Stomach (tissue), 9 donors: ENCODE results near the gene PPP2R2C. TPM values are rescaled to one million over a fixed set of nuclear protein-coding genes. Genes with fewer than 3 reads are reported as not detected.
A peak's percentile ranks its signal among the peaks of the same experiment; 100 is the strongest.

Experiments
- DNase-seq, 2 donors: peaks; one replicate each; pipeline versions ENCODE4 v3.0.0 to v3.0.0-alpha.2; 2013 to 2019
- H3K27ac ChIP-seq, 5 donors: fragments of 200-600 bp in 4 of 5; sonication (generic) in 4 of 5; one replicate each; pipeline ENCODE4 v1.5.1; 2013 to 2019; ENCODE audit warnings: mild to moderate bottlenecking in 1 of 5, moderate library complexity in 1 of 5
- H3K27me3 ChIP-seq, 3 donors: fragments of 200-600 bp; sonication (generic); one replicate each; pipeline ENCODE4 v1.5.1; 2017 to 2019; ENCODE audit warnings: mixed run types in 1 of 3
- H3K36me3 ChIP-seq, 4 donors: fragments of 200-600 bp; sonication (generic); 1 replicate in 3 of 4; 2 replicates in 1 of 4; pipeline ENCODE4 v1.5.1; 2016 to 2019
- H3K4me1 ChIP-seq, 4 donors: fragments of 200-600 bp; sonication (generic); one replicate each; pipeline ENCODE4 v1.5.1; 2016 to 2019
- H3K4me3 ChIP-seq, 4 donors: fragments of 200-600 bp; sonication (generic) in 3 of 4; one replicate each; pipeline ENCODE4 v1.5.1; 2016 to 2019; ENCODE audit warnings: mild to moderate bottlenecking in 1 of 4
- H3K9me3 ChIP-seq, 4 donors: fragments of 200-600 bp; sonication (generic); one replicate each; pipeline ENCODE4 v1.5.1; 2016 to 2019
- CTCF ChIP-seq, 7 experiments: fragments of 450-650 bp in 4 of 7; fragments of 200-600 bp in 3 of 7; sonication (generic) in 3 of 7; IDR thresholded peaks; one replicate each; pipeline ENCODE4 v1.5.1; 2016 to 2019; ENCODE audit warnings: antibody characterized with exemption in 7 of 7, control low read depth in 2 of 7, mild to moderate bottlenecking in 1 of 7
- EP300 ChIP-seq: sonication (generic); formaldehyde crosslinking; IDR thresholded peaks from one replicate; pipeline ENCODE4 v1.6.1; 2017; ENCODE audit warnings: antibody characterized with exemption
- POLR2A ChIP-seq, 4 donors: fragments of 450-650 bp; IDR thresholded peaks; one replicate each; pipeline ENCODE4 v1.6.1; 2016; ENCODE audit warnings: antibody characterized with exemption in 4 of 4, control low read depth in 2 of 4, mild to moderate bottlenecking in 1 of 4, moderate library complexity in 1 of 4
- POLR2AphosphoS5 ChIP-seq, 3 donors: sonication (generic); formaldehyde crosslinking; IDR thresholded peaks; one replicate each; pipeline ENCODE4 v1.6.1; 2016; ENCODE audit warnings: antibody characterized with exemption in 3 of 3
- WGBS, 5 donors: extraction: QIAGEN DNeasy Blood & Tissue Kit in 3 of 5; methylation state at CpG; one replicate each; pipeline versions ENCODE4 v1.1.5 to v1.1.7; 2013 to 2018; 5-methylcytosine and 5-hydroxymethylcytosine counted together
- intact Hi-C: fragments of 100-400 bp; cut with DNase I; formaldehyde crosslinking; loops from one replicate; pipeline ENCODE4 v1.15.1; 2023; ENCODE audit warnings: low total_unique reads
- polyA plus RNA-seq, 3 donors: library from polyadenylated mRNA; stranded (reverse); fragments of 200-250 nt; gene quantifications; one replicate each; pipeline ENCODE4 v1.2.3, GENCODE V29; 2013
- total RNA-seq, 5 donors: library from RNA; depleted of rRNA; stranded (reverse); fragments of >200 nt; gene quantifications; one replicate each; pipeline versions ENCODE4 v1.1.0 to v1.2.3, GENCODE V29; 2014 to 2016
- donor health status: healthy with polysubstance abuse.
- donor health status: Bipolar disorder and iron deficiency.
- donor health status: healthy.

PPP2R2C gene
- total and polyA plus RNA-seq, 8 donors = 1.4 to 5.0 (median 1.5) TPM; not detected in 5

- H3K27ac ChIP-seq = peak overlapping the region in 1 of 5 donors; percentile 39
- H3K36me3 ChIP-seq = no peaks in the 10 kb centered on the region
- 8 to 25% (median 14%) methylated on average over 18 to 19 of the region's 19 CpGs for WGBS, 5 donors
- TF ChIP-seq POLR2AphosphoS5 (IDR thresholded peaks at IDR 0.05) (peak in 1 of 3 donors; percentile 31), EP300 (no peak)
- peaks cover 0 to 3% (median 0%) of the 10 kb centered on the region in 4 donors for H3K9me3 ChIP-seq
- peak; percentile 38 to 75 for DNase-seq
- H3K27me3 ChIP-seq = peaks cover 0 to 64% (median 7%) of the 10 kb centered on the region in 3 donors
- H3K4me3 ChIP-seq = no peak overlapping the region
- peaks cover 4 to 14% (median 5%) of the 10 kb centered on the region in 4 donors for H3K4me1 ChIP-seq
- intact Hi-C loops = loop anchor here (10.0 kb wide), 1 partner anchor 207 kb away; no protein-coding TSS in a partner anchor
These were observed 135.0 kb downstream of the PPP2R2C start for GRCh38 chr4:6337331-6337935.

GRCh38 chr4:6336166-6336565, 136.2 kb downstream of the PPP2R2C start:
- H3K36me3 ChIP-seq = no peaks in the 10 kb centered on the region
- peaks cover 4 to 14% (median 5%) of the 10 kb centered on the region in 4 donors for H3K4me1 ChIP-seq
- TF ChIP-seq CTCF (IDR thresholded peaks at IDR 0.05) (no peak), EP300 (no peak), POLR2A (IDR thresholded peaks at IDR 0.05) (no peak), POLR2AphosphoS5 (IDR thresholded peaks at IDR 0.05) (no peak)
- no peak overlapping the region for H3K4me3 ChIP-seq
- no peak for DNase-seq
- H3K27me3 ChIP-seq = peaks cover 0 to 73% (median 7%) of the 10 kb centered on the region in 3 donors
- H3K9me3 ChIP-seq = peaks cover 0 to 3% (median 0%) of the 10 kb centered on the region in 4 donors
- no peak overlapping the region for H3K27ac ChIP-seq
- intact Hi-C loops = loop anchor here (10.0 kb wide), 1 partner anchor 209 kb away; no protein-coding TSS in a partner anchor
- WGBS, 5 donors = 83 to 88% (median 87%) methylated on average over 12 to 13 of the region's 13 CpGs

- H3K27me3 ChIP-seq = peaks cover 0 to 66% (median 7%) of the 10 kb centered on the region in 3 donors
- H3K9me3 ChIP-seq = peaks cover 0 to 3% (median 0%) of the 10 kb centered on the region in 4 donors
- H3K4me1 ChIP-seq = peaks cover 4 to 14% (median 5%) of the 10 kb centered on the region in 4 donors
- no peak for DNase-seq
- intact Hi-C loops = loop anchor here (10.0 kb wide), 1 partner anchor 210 kb away; no protein-coding TSS in a partner anchor
- no peak overlapping the region for H3K27ac ChIP-seq
- H3K36me3 ChIP-seq = no peaks in the 10 kb centered on the region
- WGBS, 5 donors = 67 to 85% (median 77%) methylated on average over 12 of the region's 12 CpGs
- TF ChIP-seq EP300 (no peak), POLR2A (IDR thresholded peaks at IDR 0.05) (no peak), POLR2AphosphoS5 (IDR thresholded peaks at IDR 0.05) (no peak), CTCF (IDR thresholded peaks at IDR 0.05) (no peak)
- H3K4me3 ChIP-seq = no peak overlapping the region
These were observed 137.3 kb downstream of the PPP2R2C start for GRCh38 chr4:6335040-6335590.

GRCh38 chr4:6334203-6334887, 138.1 kb downstream of the PPP2R2C start:
- 47 to 75% (median 52%) methylated on average over 3 to 5 of the region's 5 CpGs for WGBS, 5 donors
- Histone ChIP-seq H3K4me1 (peaks cover 4 to 14% (median 5%) of the 10 kb centered on the region in 4 donors), H3K27me3 (peaks cover 0 to 60% (median 7%) of the 10 kb centered on the region in 3 donors), H3K27ac (no peak overlapping the region), H3K4me3 (no peak overlapping the region), H3K36me3 (no peaks in the 10 kb centered on the region), H3K9me3 (peaks cover 0 to 3% (median 0%) of the 10 kb centered on the region in 4 donors)
- intact Hi-C loops = loop anchor here (10.0 kb wide), 1 partner anchor 210 kb away; no protein-coding TSS in a partner anchor
- no peak for DNase-seq
- no peak for TF ChIP-seq EP300
